Lung (tissue), 12 donors: Measurements from ENCODE around the gene MARCHF5. TPM values are rescaled to one million over a fixed set of nuclear protein-coding genes. Genes with fewer than 3 reads are reported as not detected.
"Not testable (repeated sequence)": the region's sequence is repeated elsewhere in the genome, so short reads cannot be mapped to it uniquely, and the experiment has no call there.

Experiments
- ATAC-seq: fragments of 200-7000 bp; cut with Tn5 transposase; one replicate; pipeline ENCODE4 v1.9.1; 2020; ENCODE audit warnings: moderate number of reproducible peaks; ENCODE audit not compliant: insufficient read depth, low FRiP score
- DNase-seq, 3 donors: peaks; one replicate each; pipeline ENCODE4 v3.0.0-alpha.2; 2013 to 2017
- H3K27ac ChIP-seq, 2 donors: one replicate each; pipeline ENCODE4 v1.5.1; 2013; ENCODE audit warnings: mild to moderate bottlenecking in 2 of 2, moderate library complexity in 2 of 2, control low read depth in 1 of 2, inconsistent platforms in 1 of 2, low read depth in 1 of 2, low read length in 1 of 2
- H3K27me3 ChIP-seq, 3 donors: one replicate each; pipeline ENCODE4 v1.5.1; 2013; ENCODE audit warnings: low read length in 2 of 3; ENCODE audit not compliant: control insufficient read depth in 3 of 3, insufficient read depth in 3 of 3
- H3K36me3 ChIP-seq, 4 donors: one replicate each; pipeline ENCODE4 v1.5.1; 2013; ENCODE audit warnings: low read length in 4 of 4, mild to moderate bottlenecking in 1 of 4, moderate library complexity in 1 of 4; ENCODE audit not compliant: control insufficient read depth in 4 of 4, insufficient read depth in 4 of 4
- H3K4me1 ChIP-seq, 5 donors: one replicate each; pipeline ENCODE4 v1.5.1; 2013; ENCODE audit warnings: low read length in 5 of 5, mild to moderate bottlenecking in 2 of 5, moderate library complexity in 1 of 5; ENCODE audit not compliant: control insufficient read depth in 5 of 5, insufficient read depth in 5 of 5
- H3K4me3 ChIP-seq: one replicate; pipeline ENCODE4 v1.5.1; 2013; ENCODE audit warnings: mild to moderate bottlenecking, control low read depth, moderate library complexity
- H3K9ac ChIP-seq, 2 donors: one replicate each; pipeline ENCODE4 v1.5.1; 2013; ENCODE audit warnings: low read length in 2 of 2, control low read depth in 1 of 2; ENCODE audit not compliant: insufficient read depth in 1 of 2
- H3K9me3 ChIP-seq, 4 donors: one replicate each; pipeline ENCODE4 v1.5.1; 2013; ENCODE audit warnings: low read length in 3 of 4, mild to moderate bottlenecking in 1 of 4, moderate library complexity in 1 of 4; ENCODE audit not compliant: control insufficient read depth in 4 of 4, insufficient read depth in 3 of 4
- WGBS, 2 donors: extraction: QIAGEN DNeasy Blood & Tissue Kit; methylation state at CpG; one replicate each; pipeline ENCODE4 v1.1.7; 2013; 5-methylcytosine and 5-hydroxymethylcytosine counted together
- polyA plus RNA-seq, 2 donors: library from polyadenylated mRNA; stranded (reverse); fragments of 200-250 nt; gene quantifications; one replicate each; pipeline ENCODE4 v1.2.1, GENCODE V29; 2013
- total RNA-seq, 2 donors: library from RNA; depleted of rRNA in 1 of 2; stranded (reverse); fragments of >200 nt in 1 of 2; gene quantifications; one replicate each; pipeline ENCODE4 v1.2.1, GENCODE V29; 2014 to 2021
- TF ChIP-seq, protein P1 (sequence below): IDR thresholded peaks from 2 replicates; pipeline ENCODE4 v1.5.1; 2012; ENCODE audit warnings: mild to moderate bottlenecking; ENCODE audit errors: control extremely low read depth, extremely low read depth
- donor health status: control.
- donor health status: control.
- donor health status: Bipolar disorder and iron deficiency.
- donor health status: healthy.
- donor health status: DM: yes; HTN: yes; CAD: no.

Gene MARCHF5
- total and polyA plus RNA-seq, 4 donors: 10.0 to 38.1 (median 22.9) TPM

DNA sequence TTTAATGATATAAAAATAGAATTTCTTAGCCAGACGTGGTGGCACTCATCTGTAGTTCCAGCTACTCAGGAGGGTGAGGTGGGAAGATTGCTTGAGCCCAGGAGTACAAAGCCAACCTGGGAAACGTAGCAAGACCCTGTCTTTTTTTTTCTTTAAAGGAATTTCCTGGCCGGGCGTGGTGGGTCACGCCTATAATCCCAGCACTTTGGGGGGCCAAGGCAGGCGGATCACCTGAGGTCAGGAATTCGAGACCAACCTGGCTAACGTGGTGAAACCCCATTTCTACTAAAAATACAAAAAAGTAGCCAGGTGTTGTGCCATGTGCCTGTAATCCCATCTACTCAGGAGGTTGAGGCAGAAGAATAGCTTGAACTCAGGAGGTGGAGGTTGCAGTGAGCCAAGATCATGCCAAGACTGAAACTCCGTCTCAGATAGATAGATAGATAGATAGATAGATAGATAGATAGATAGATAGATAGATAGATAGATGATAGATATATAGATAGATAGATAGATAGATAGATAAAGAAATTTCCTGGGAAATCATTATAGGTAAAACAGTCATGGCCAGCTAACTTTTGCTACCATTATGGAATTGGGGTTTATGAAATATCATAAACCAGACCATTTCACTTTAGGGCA, 56.2 kb downstream of the MARCHF5 start:
- peaks cover 13 to 36% (median 20%) of the 10 kb centered on the region in 4 donors for H3K36me3 ChIP-seq
- not testable (repeated sequence) for DNase-seq, ATAC-seq, H3K9ac ChIP-seq, H3K27me3 ChIP-seq, H3K4me1 ChIP-seq, H3K9me3 ChIP-seq, H3K4me3 ChIP-seq, H3K27ac ChIP-seq
- 94 to 97% methylated on average over 9 of the region's 9 CpGs for WGBS, 2 donors

DNA sequence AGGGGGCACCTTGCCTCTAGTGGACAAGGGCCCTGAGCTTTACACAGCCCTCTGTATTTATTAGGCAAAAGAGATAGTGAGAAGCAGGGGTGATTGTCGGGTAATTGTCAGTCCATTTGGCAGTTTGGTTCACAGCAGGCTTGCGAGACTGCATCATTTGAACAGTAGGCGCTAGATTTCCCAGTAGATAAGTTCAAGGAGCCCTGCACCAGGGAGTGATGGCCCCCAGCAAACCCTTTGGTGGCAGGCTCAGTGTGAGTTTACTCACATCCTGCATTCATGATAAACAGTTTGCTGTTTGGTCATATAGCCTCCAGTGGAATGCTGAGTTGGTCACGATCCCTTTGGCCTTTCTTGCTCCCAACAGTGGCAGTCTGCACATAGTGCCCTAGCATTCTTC, 59.4 kb downstream of the MARCHF5 start:
- 93 to 98% methylated on average over 4 of the region's 4 CpGs for WGBS, 2 donors
- Histone ChIP-seq H3K4me1 (no peaks in the 10 kb centered on the region), H3K9ac (no peak overlapping the region), H3K27ac (no peak overlapping the region), H3K9me3 (no peaks in the 10 kb centered on the region), H3K4me3 (no peak overlapping the region), H3K27me3 (no peaks in the 10 kb centered on the region), H3K36me3 (peaks cover 12 to 27% (median 19%) of the 10 kb centered on the region in 4 donors)
- TF ChIP-seq, protein P1, sequence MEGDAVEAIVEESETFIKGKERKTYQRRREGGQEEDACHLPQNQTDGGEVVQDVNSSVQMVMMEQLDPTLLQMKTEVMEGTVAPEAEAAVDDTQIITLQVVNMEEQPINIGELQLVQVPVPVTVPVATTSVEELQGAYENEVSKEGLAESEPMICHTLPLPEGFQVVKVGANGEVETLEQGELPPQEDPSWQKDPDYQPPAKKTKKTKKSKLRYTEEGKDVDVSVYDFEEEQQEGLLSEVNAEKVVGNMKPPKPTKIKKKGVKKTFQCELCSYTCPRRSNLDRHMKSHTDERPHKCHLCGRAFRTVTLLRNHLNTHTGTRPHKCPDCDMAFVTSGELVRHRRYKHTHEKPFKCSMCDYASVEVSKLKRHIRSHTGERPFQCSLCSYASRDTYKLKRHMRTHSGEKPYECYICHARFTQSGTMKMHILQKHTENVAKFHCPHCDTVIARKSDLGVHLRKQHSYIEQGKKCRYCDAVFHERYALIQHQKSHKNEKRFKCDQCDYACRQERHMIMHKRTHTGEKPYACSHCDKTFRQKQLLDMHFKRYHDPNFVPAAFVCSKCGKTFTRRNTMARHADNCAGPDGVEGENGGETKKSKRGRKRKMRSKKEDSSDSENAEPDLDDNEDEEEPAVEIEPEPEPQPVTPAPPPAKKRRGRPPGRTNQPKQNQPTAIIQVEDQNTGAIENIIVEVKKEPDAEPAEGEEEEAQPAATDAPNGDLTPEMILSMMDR: no peak
- ATAC-seq (no peak), DNase-seq (no peak)

DNA sequence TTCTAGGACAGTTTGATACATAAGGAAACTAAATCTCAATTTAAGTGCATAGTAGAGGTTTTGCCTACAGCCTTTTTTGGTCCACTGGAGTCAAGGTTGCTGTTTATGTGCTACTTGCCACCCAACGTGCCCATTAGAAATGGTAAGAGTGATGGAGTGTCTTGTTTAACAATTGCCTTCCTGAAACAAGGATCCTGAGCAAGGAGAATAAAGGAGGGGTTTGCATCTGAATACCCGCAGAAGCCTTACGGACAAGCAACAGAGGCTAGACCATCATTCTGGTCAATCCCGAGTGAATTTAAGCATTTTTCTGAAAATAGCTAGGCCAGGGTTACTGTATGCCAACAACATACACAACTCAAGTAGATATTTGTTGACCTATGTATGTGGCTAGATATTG, 63.6 kb downstream of the MARCHF5 start:
- ATAC-seq (no peak), DNase-seq (no peak)
- no peak overlapping the region for H3K4me3 ChIP-seq
- TF ChIP-seq, protein P1: no peak
- no peaks in the 10 kb centered on the region for H3K27me3 ChIP-seq
- no peak overlapping the region for H3K27ac ChIP-seq
- no peaks in the 10 kb centered on the region for H3K4me1 ChIP-seq
- H3K36me3 ChIP-seq: peaks cover 7 to 18% (median 12%) of the 10 kb centered on the region in 4 donors
- no peaks in the 10 kb centered on the region for H3K9me3 ChIP-seq
- H3K9ac ChIP-seq: no peak overlapping the region
- WGBS, 2 donors: 66 to 70% methylated on average over 4 of the region's 4 CpGs

DNA sequence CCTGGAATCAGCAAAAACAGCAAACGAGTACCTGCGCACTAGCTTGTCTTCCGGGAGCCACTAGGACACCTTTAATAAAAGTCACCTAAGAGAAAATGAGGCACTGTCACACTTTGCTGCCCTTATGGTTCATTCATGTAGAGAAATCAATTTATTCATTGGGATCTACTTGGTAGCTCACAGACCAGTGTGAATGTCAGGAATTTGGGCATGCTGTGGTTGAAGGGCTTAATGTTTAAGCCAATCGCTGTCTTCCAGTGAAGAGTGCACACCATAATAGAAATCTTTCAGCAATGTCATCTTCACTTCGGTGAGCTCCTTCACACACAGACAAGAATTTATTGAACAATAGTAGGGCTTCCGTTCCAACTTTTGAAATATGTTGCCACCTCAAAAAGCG, 65.1 kb downstream of the MARCHF5 start:
- TF ChIP-seq, protein P1: no peak
- no peaks in the 10 kb centered on the region for H3K9me3 ChIP-seq
- H3K36me3 ChIP-seq: peaks cover 0 to 4% (median 2%) of the 10 kb centered on the region in 4 donors
- DNase-seq (no peak), ATAC-seq (no peak)
- H3K27ac ChIP-seq: no peak overlapping the region
- H3K4me1 ChIP-seq: no peaks in the 10 kb centered on the region
- H3K27me3 ChIP-seq: no peaks in the 10 kb centered on the region
- no peak overlapping the region for H3K4me3 ChIP-seq
- no peak overlapping the region for H3K9ac ChIP-seq
- 86 to 92% methylated on average over 7 of the region's 7 CpGs for WGBS, 2 donors
